Parathyroid adenoma (tissue), 2 donors: Measurements from ENCODE around the gene RUFY3.
"Not testable (repeated sequence)": the region's sequence is repeated elsewhere in the genome, so short reads cannot be mapped to it uniquely, and the experiment has no call there.

ENCODE experiments used
- H2AFZ ChIP-seq: fragments of 300-600 bp; sonication (generic); one replicate; pipeline ENCODE4 v1.7.0; 2017; ENCODE audit warnings: antibody characterized with exemption, mild to moderate bottlenecking
- H3K27ac ChIP-seq: fragments of 300-600 bp; sonication (generic); one replicate; pipeline ENCODE4 v1.7.0; 2017
- H3K27me3 ChIP-seq: fragments of 300-600 bp; sonication (generic); one replicate; pipeline ENCODE4 v1.7.0; 2017; ENCODE audit warnings: low read length; ENCODE audit not compliant: control insufficient read depth, insufficient read depth
- H3K36me3 ChIP-seq: fragments of 300-600 bp; sonication (generic); one replicate; pipeline ENCODE4 v1.7.0; 2017; ENCODE audit warnings: low read length; ENCODE audit not compliant: control insufficient read depth, insufficient read depth
- H3K4me1 ChIP-seq: fragments of 300-600 bp; sonication (generic); one replicate; pipeline ENCODE4 v1.7.0; 2017; ENCODE audit warnings: control low read depth
- H3K4me2 ChIP-seq: fragments of 300-600 bp; sonication (generic); one replicate; pipeline ENCODE4 v1.7.0; 2017; ENCODE audit warnings: low read length
- H3K4me3 ChIP-seq: fragments of 300-600 bp; sonication (generic); one replicate; pipeline ENCODE4 v1.7.0; 2017; ENCODE audit warnings: low read depth, low read length
- H3K79me2 ChIP-seq: fragments of 300-600 bp; sonication (generic); one replicate; pipeline ENCODE4 v1.7.0; 2017; ENCODE audit warnings: control low read depth
- H3K9ac ChIP-seq: fragments of 300-600 bp; sonication (generic); one replicate; pipeline ENCODE4 v1.7.0; 2017; ENCODE audit warnings: mild to moderate bottlenecking
- H3K9me3 ChIP-seq: fragments of 300-600 bp; sonication (generic); one replicate; pipeline ENCODE4 v1.7.0; 2017; ENCODE audit warnings: low read length; ENCODE audit not compliant: control insufficient read depth
- CTCF ChIP-seq: fragments of 300-600 bp; sonication (generic); IDR thresholded peaks from one replicate; pipeline ENCODE4 v1.7.0; 2017; ENCODE audit warnings: antibody characterized with exemption, mild to moderate bottlenecking
- donor health status: primary hyperparathyroidism.

The RUFY3 gene

GRCh38 chr4:70768301-70768948, 46.7 kb downstream of the RUFY3 start:
- no peak for TF ChIP-seq CTCF
- H2AFZ ChIP-seq, result no peak overlapping the region
- H3K4me2 ChIP-seq, result no peak overlapping the region
- no peaks in the 10 kb centered on the region for H3K79me2 ChIP-seq
- H3K4me1 ChIP-seq, result no peaks in the 10 kb centered on the region
- no peak overlapping the region for H3K4me3 ChIP-seq
- H3K27ac ChIP-seq, result no peak overlapping the region
- no peaks in the 10 kb centered on the region for H3K9me3 ChIP-seq
- no peaks in the 10 kb centered on the region for H3K36me3 ChIP-seq
- no peak overlapping the region for H3K9ac ChIP-seq
- no peaks in the 10 kb centered on the region for H3K27me3 ChIP-seq

- H3K79me2 ChIP-seq, H3K27me3 ChIP-seq, H3K27ac ChIP-seq, H3K4me3 ChIP-seq, H3K9ac ChIP-seq, H3K9me3 ChIP-seq, H3K4me2 ChIP-seq, H2AFZ ChIP-seq, H3K4me1 ChIP-seq, H3K36me3 ChIP-seq: not testable (repeated sequence)
These were observed 47.6 kb downstream of the RUFY3 start for GRCh38 chr4:70769396-70769795.

- H3K27ac ChIP-seq, result no peak overlapping the region
- no peak overlapping the region for H2AFZ ChIP-seq
- TF ChIP-seq CTCF, result no peak
- no peaks in the 10 kb centered on the region for H3K27me3 ChIP-seq
- no peaks in the 10 kb centered on the region for H3K79me2 ChIP-seq
- H3K4me2 ChIP-seq, result no peak overlapping the region
- H3K9ac ChIP-seq, result no peak overlapping the region
- no peaks in the 10 kb centered on the region for H3K9me3 ChIP-seq
- no peak overlapping the region for H3K4me3 ChIP-seq
- no peaks in the 10 kb centered on the region for H3K4me1 ChIP-seq
- no peaks in the 10 kb centered on the region for H3K36me3 ChIP-seq
These were observed 51.3 kb downstream of the RUFY3 start for GRCh38 chr4:70772929-70773555.

GRCh38 chr4:70778888-70779422, 57.2 kb downstream of the RUFY3 start:
- no peak overlapping the region for H2AFZ ChIP-seq
- no peak overlapping the region for H3K4me3 ChIP-seq
- H3K9ac ChIP-seq, result no peak overlapping the region
- no peak overlapping the region for H3K4me2 ChIP-seq
- no peaks in the 10 kb centered on the region for H3K79me2 ChIP-seq
- no peaks in the 10 kb centered on the region for H3K36me3 ChIP-seq
- no peaks in the 10 kb centered on the region for H3K9me3 ChIP-seq
- H3K27ac ChIP-seq, result no peak overlapping the region
- no peaks in the 10 kb centered on the region for H3K27me3 ChIP-seq
- TF ChIP-seq CTCF, result no peak
- no peaks in the 10 kb centered on the region for H3K4me1 ChIP-seq

GRCh38 chr4:70783096-70783495, 61.3 kb downstream of the RUFY3 start:
- Histone ChIP-seq H2AFZ (no peak overlapping the region), H3K4me2 (no peak overlapping the region), H3K36me3 (no peaks in the 10 kb centered on the region), H3K27ac (no peak overlapping the region), H3K79me2 (no peaks in the 10 kb centered on the region), H3K9ac (no peak overlapping the region), H3K9me3 (no peaks in the 10 kb centered on the region), H3K4me3 (no peak overlapping the region), H3K27me3 (no peaks in the 10 kb centered on the region), H3K4me1 (no peaks in the 10 kb centered on the region)
- TF ChIP-seq CTCF, result no peak
